GM19324 (cell line): ENCODE results near the gene RHOBTB3.
"Not testable (repeated sequence)": the region's sequence is repeated elsewhere in the genome, so short reads cannot be mapped to it uniquely, and the experiment has no call there.

Experiments
- ATAC-seq: cut with Tn5 transposase; IDR thresholded peaks from one replicate; pipeline ENCODE4 v1.9.1; 2021; ENCODE audit warnings: mild to moderate bottlenecking, moderate library complexity; ENCODE audit not compliant: unreplicated experiment, low FRiP score

RHOBTB3 gene

DNA sequence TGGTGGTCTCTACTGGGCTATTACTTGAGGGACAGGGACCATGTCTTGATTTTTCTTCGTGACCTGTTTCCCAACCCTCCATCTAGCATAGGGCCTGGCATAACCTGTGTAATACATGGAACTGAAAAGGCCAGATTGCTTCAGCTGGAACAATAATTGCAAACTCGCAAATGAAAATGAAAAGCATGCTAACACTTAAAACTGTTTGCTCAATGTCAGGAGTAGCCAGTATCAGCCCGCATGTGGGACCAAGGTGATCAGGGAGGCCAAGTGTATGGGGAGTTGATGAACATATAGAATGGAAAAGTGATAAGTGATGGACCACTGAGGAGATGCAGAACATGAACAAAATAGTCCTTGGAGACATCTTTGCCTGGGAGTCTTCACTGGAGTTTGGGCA is 66.2 kb downstream of the RHOBTB3 start:
- no peak for ATAC-seq

DNA sequence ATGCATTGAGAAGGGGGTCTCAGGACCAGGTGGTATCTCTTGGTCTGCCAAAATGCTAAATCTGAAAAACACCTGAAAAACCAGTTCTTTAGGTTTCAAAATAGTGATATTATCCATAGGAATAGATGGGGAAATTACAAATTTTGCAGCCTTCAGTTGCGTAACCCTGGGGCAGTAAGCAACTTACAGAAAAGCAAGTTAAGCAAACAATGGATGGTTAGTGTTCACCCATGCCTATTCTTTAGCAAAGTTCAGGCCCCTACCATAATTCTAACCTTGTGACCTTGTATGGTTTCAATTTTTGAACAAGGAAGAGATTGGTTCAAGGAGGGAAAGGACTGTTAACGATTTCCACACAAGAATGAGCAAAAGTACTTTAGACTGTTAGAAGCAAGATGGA is 66.9 kb downstream of the RHOBTB3 start:
- no peak for ATAC-seq

DNA sequence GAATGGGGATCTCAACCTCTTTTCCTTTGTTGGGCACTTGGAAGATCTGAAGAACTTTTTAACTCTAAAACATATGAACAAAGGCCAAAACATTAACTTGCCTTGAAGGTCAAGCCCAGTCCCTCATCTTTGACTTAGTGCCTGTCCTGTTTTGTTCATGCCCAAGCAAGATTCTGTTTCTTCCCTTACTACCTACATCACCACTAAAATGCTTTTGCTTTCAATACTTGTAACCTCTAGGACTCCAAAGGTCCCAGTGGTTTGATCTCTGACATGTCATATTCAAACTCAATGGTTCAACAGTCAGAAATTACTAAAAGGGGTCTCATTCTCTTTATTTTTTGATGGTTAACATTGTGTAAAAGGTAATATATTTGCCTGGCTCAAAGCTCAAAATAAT is 67.4 kb downstream of the RHOBTB3 start:
- no peak for ATAC-seq

DNA sequence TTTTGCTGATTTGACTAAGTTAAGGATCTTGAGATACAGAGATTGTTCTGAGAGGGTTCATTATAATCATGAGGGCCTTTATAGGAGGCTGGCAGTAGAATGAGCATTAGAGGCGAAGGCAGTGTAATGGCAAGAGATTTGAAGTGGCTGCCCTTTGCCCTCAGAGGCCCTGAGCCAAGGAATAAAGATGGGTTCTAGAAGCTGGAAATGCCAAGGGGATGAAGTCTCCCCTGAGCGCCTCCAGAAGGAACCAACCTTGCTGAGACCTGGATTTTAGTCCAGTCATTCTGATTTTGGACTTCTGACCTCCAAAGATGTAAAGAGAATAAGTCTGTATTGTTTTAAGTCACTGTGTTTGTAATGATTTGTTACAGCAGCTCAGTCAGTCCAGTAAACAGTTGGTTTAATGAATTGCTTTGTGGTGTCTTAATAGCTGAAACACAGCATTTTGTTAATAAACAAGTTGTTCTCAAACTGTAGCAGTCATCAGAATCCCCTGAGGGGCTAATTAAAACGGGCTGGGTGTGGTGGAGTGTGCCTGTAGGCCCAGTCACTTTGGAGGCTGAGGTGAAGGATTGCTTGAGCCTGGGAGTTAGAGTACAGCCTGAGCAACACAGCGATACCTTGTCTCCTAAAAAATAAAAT is 68.2 kb downstream of the RHOBTB3 start:
- ATAC-seq, result no peak

DNA sequence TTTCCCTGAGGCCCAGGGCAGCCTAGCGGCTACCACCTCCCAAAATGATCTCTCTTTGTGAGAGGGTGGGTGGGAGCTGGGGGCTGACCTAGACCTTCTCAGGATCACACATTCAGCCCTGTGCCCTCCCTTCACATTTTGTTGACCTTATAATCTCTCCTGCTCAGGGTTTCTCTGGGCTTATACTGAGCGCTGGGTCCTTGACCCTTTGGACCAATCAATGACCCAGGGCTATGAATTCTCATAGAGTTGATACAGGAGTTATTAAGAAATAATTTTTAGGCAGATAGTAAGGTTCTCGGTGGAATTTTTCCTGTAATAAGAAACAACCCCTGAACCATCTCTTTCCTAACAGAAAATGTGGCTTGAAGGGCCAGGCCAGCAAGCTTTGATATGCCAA is 69.4 kb downstream of the RHOBTB3 start:
- ATAC-seq, result no peak

DNA sequence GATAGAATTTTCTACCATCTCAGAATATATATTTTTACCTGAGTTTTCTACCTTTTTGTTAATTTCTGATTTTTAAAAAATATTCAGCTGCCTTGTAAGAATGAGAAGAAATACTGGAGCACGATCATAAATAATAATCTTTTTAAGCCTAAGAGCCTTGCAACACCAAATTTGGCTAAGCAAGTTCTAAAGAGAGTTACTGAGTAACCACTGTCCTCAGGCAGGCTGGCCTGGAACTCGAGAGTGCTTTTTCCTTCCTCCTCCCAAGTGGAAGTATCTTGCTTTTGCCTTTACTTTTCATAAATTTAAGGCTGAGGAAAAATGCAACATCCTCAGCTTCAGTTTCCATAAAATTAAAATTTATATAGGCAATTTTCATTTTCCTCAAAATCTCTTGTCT is 70.4 kb downstream of the RHOBTB3 start:
- no peak for ATAC-seq

DNA sequence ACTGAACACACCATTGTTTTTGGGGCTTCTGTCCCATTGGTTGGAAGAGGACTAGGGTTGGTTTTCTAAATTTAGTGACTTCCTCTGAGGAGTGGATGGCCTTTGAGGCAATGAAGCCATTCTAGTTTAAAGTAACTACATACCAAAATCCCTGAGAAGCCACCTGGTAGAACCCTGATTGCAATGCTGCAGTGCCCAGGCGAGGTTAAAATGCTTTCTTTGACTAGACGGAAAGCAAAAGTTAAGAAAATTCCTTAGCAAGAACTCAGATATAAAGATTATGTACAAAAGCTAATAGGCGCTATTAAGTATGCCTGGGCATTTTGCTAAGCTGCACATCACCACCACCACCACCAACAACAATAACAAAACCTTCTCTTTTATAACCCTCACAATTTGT is 70.8 kb downstream of the RHOBTB3 start:
- no peak for ATAC-seq

DNA sequence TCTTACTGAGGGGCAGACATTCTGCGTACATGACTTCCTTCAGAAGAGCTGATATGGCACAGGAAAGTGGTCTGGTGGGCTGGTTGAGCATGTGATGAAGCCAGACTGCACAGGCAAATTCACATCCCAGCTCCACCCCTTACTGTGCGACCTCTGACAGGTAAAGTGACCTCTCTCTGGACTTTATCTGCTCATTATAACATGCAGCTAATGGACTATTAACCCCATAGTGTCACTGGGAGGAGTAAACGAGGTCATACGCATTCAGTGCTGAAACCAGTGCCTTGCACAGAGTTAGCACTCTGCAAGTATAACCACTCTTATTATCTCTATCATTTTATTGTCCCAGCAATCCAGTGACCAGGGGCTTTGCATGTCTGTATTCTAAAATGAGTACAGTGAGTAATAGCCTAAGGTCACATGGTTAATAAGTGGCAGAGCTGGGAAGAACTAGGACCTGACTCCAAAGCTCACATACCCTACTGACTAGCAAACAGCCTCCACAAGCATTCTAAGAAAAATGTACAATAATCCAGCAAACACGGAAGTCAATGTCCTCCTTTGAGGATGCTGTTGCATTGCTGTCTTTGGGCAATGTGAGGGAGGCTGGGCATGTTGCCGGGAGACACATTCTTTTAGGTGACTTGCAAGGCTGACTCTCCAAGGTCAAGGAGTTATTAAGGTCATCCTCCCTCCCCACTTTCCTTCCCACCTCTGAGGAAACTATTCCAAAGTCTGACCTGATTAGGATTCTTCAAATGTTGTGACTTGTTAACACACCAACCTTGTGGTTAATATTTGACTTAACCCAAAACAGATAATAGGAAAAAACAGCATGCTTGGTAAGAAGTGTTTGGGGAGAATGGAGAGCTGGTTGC is 72.4 kb downstream of the RHOBTB3 start:
- no peak for ATAC-seq

DNA sequence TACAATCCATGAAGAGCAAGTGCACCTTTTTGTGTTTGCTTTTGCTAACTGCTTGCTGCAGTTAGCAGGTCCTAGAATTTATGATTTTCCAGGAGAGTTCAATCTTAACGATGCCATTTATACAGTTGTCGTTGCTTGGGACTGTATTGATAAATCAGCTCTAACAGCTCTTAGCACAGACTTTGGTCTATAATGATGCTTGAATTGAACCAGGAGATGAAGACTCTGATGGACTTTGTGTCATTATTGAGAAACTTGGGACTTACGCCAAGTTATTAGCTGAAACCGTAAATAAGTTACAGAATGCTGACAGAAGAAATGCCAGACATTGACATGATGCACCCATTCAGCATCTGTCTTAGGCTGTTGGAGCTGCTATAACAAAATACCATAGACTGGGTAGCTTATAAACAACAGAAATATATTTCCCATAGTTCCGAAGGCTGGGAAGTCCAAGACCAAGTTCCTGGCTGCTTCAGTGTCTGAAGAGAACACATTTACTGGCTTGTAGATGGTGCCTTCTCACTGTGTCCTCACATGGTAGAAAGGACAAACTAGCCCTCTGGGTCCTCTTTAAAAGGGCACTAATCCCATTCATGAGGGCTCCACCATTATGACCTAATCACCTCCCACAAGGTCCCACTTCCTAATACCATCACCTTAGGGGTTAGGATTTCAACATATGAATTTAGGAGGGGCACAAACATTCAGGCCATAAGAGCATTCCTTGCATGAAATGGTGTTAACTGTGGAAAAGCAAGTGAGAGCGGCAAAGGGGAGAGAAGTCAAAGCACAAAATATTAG is 73.8 kb downstream of the RHOBTB3 start:
- no peak for ATAC-seq

DNA sequence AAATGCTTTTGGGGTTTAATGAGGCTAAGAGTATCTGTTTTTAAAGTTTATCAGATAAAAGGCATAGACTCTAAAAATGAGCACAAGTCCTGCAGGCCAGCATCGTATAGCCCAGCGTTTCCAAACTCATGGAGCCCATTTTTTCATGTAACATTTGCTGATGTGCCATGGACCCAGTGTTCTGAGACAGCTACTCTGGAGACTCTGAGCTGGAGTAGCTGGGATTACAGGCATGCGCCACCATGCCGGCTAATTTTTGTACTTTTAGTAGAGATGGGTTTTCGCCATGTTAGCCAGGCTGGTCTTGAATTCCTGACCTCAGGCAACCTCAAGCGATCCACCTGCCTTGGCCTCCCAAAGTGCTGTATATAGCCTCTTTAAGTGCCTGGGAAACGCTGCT is 75.6 kb downstream of the RHOBTB3 start:
- ATAC-seq, result no peak

DNA sequence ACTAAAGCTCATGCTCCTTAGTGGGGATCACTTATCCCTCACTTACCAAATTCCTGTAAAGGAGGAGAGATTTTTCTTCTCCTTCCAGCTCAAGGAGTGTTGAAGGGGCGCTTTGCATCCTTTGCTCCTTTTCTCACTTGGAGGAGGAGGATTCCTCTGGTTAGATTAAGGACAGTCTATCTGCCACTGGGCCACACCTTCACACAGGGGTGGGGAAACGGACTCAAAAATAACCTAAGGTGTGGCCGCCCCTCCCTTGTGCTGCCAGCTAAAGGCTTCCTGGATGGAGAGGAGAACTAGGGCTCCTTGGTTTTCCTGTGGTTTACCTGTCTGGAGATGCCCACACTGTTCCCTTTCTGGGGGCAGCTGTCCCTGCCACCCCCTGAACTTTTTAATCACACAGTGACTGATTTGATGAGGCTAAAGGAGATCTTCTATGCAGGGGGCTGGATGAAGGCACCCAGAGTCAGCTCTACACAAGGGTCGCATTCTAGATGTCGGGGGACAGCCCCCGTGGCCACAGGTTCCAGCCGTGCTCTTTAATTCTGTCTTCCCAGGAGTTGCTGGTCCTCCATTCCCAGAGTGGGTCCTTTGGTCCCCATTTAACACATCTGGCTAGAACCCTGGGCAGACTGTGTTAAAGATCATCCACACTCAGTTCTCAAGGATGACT is 77.0 kb downstream of the RHOBTB3 start:
- ATAC-seq, result no peak

DNA sequence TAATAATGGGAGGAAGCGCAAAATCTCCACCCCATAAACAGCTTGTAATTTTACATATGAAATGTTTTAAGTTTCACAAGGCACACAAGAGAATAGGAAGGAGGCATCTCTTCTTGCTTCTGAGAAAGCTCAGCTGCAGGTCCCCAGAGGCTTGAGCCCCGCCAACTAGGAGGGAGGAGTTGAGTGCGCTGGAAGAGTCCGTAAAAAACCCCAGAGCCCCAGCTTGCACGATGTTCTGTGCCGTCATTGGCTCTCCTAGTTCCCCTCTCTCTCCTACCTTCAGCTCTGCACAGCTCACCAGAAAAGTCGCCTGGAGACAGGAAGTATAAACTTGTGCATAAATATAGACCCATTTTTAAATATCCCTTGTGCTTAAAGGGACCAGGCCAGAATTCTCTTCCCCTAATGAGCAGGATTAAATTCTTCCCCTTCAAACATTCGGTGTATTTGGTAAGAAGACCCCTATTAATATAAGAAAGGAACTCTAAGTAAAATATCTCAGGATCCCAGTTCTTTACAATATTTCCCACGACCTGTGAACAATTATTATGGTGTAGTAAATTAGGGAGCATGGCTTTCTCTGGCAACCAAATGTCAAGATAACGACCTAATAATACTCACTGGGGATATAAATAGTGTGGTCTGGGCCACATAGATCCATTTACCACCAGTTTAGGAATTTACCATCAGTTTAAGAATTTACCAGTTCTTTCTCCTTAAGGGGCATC is 77.7 kb downstream of the RHOBTB3 start:
- ATAC-seq, result peak; percentile 99

DNA sequence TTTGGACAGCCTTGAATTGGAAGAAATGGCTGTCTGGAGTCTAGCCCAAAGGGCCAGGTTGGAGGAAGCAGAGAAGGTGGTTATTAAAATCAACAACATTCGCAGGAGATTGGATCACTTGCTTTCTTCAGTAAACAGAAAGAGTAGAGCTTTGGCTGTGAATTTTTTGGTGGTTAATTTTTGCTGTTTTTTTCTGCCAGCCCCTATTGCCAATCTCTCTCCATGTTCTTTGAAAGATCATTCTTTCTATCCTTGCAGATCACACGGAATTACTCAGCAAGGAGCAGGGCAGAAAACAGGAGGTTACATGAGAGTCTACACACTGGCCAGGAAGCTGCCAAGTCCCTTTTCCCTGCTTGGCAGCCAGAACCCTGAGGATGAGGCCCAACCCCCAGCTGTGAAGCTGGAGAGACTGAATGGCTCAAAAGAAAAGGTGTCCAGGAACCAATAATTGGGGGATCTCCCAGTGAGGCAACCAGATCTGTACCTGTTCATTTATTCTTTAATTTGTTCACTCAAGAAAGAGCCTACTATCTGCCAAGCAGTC is 78.4 kb downstream of the RHOBTB3 start:
- ATAC-seq, result no peak

DNA sequence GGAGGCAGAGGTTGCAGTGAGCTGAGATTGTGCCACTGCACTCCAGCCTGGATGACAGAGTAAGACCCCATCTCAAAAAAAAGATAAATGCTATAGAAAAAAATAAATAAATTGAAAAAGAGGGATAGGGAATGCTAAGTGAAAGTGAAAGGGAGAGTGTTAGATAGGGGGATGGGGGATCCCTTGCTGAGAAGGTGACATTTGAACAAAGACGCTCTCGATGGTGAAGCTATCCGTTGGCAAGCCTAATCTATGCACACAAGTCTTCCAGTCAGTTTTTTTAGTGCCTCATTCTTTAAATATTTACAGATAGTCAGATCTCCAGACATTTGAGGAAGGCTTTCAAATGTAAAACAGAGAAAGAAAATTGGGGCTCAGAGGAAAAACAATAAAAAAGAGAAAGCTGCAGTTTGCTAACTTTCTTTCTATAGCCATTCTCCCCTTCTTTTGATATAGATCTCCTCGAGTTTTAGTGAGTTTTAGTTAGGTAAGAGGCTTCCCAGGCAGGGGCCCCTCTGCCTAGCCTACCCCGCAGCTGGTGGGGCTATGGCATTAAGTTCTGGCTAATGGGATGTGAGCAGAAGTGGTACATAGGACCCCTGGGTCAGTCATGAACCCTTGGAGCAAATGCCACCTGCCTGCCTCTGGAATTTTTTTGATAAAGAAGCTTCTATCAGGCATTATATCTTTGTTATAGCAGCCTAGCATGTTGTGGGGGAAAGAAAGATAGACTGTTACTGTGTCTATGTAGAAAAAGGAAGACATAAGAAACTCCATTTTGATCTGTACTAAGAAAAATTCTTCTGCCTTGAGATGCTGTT is 79.4 kb downstream of the RHOBTB3 start:
- ATAC-seq, result no peak

DNA sequence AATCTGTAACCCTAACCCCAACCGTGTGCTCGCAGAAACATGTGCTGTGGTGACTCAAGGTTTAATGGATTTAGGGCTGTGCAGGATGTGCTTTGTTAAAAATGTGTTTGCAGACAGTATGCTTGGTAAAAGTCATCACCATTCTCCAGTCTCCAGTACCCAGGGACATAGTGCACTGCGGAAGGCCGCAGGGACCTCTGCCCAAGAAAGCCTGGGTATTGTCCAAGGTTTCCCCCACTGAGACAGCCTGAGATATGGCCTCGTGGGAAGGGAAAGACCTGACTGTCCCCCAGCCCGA is 79.9 kb downstream of the RHOBTB3 start:
- not testable (repeated sequence) for ATAC-seq

DNA sequence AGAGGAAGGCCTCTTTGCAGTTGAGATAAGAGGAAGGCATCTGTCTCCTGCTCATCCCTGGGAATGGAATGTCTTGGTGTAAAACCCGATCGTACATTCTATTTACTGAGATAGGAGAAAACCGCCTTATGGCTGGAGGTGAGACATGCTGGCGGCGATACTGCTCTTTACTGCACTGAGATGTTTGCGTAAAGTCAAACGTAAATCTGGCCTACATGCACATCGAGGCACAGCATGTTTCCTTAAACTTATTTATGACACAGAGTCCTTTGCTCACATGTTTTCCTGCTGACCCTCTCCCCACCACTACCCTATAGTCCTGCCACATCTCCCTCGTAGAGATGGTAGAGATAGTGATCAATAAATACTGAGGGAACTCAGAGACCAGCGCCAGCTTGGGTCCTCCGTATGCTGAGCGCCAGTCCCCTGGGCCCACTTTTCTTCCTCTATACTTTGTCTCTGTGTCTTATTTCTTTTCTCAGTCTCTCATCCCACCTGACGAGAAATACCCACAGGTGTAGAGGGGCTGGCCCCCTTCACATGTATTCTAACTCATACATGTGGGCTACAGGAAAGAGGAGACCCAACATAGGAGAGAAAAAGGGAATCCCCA is 80.4 kb downstream of the RHOBTB3 start:
- not testable (repeated sequence) for ATAC-seq

DNA sequence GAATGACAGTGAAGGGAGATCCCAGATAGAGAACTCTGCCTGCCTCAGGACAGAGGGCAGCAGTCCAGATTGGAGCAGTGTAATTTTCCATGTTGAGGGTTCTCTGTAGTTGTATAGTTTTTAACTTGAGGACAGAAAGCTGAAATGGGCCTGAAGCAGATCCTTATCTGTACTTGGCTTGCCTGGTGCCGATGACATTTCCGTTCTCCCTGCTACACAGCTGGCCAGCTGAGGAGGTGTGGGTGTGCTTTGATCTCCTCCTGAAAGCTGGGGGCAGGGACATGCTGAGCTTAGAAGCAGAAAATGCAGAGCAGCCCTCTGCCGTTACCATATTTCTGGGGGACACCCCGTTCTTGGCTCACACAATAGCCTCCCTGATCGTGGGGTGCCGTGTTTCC is 80.9 kb downstream of the RHOBTB3 start:
- no peak for ATAC-seq

DNA sequence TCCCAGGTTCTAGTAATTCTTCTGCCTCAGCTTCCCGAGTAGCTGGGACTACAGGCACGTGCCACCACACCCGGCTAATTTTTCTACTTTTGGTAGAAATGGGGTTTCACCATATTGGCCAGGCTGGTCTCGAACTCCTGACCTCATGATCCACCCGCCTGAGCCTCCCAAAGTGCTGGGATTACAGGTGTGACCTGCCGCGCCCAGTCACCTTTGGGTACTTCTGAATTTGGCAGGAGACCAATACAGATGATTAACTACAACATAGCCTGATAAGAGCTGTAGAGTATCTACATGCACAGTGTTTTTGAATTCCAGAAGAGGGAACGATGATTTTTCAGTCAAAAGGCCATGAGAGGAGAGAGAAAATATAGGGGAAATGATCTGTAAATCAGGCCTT is 81.9 kb downstream of the RHOBTB3 start:
- ATAC-seq, result not testable (repeated sequence)
